Measurements from ENCODE around the gene FBXL14.

Gene FBXL14

GRCh38 chr12:1592444-1593173 is 1.8 kb downstream of the FBXL14 start:
- DNase-seq: peak; percentile 74

- no peak for DNase-seq
Observed at GRCh38 chr12:1591543-1591942, 2.8 kb downstream of the FBXL14 start.

- DNase-seq: peak; percentile 14
Observed at GRCh38 chr12:1591034-1591433, 3.3 kb downstream of the FBXL14 start.

- no peak for DNase-seq
Observed at GRCh38 chr12:1590221-1590979, 4.0 kb downstream of the FBXL14 start.

- no peak for DNase-seq
Observed at GRCh38 chr12:1588575-1588947, 5.8 kb downstream of the FBXL14 start.

- no peak for DNase-seq
Observed at GRCh38 chr12:1587927-1588574, 6.3 kb downstream of the FBXL14 start.

GRCh38 chr12:1584326-1584725 is 10.1 kb downstream of the FBXL14 start:
- no peak for DNase-seq

GRCh38 chr12:1583421-1584078 is 10.8 kb downstream of the FBXL14 start:
- peak; percentile 32 for DNase-seq

GRCh38 chr12:1582709-1583050 is 11.7 kb downstream of the FBXL14 start:
- DNase-seq: no peak

- no peak for DNase-seq
Observed at GRCh38 chr12:1581973-1582708, 12.2 kb downstream of the FBXL14 start.

GRCh38 chr12:1580526-1580925 is 13.9 kb downstream of the FBXL14 start:
- DNase-seq: no peak

- DNase-seq: no peak
Observed at GRCh38 chr12:1579651-1580435, 14.5 kb downstream of the FBXL14 start.

GRCh38 chr12:1576410-1577241 is 17.8 kb downstream of the FBXL14 start:
- no peak for DNase-seq

- no peak for DNase-seq
Observed at GRCh38 chr12:1575408-1576401, 18.7 kb downstream of the FBXL14 start.

- no peak for DNase-seq
Observed at GRCh38 chr12:1574865-1575259, 19.5 kb downstream of the FBXL14 start.

GRCh38 chr12:1573960-1574864 is 20.2 kb downstream of the FBXL14 start:
- DNase-seq: no peak

- DNase-seq: no peak
Observed at GRCh38 chr12:1572731-1573130, 21.6 kb downstream of the FBXL14 start.

- no peak for DNase-seq
Observed at GRCh38 chr12:1567852-1568251, 26.5 kb downstream of the FBXL14 start.

Measured in NCI-H510A (cell line).